Mononuclear cell (primary cell): ENCODE results near the gene TEX14. TPM values are rescaled to one million over a fixed set of nuclear protein-coding genes. Genes with fewer than 3 reads are reported as not detected.
"Not testable (repeated sequence)": the region's sequence is repeated elsewhere in the genome, so short reads cannot be mapped to it uniquely, and the experiment has no call there.

Experiments used
- H3K27me3 ChIP-seq: 2 replicates; pipeline ENCODE4 v1.6.0; 2011; ENCODE audit warnings: low read length, control low read depth; ENCODE audit not compliant: insufficient read depth
- H3K4me1 ChIP-seq: 2 replicates; pipeline ENCODE4 v1.5.1; 2011; ENCODE audit warnings: mild to moderate bottlenecking, low read length, control low read depth; ENCODE audit not compliant: insufficient read depth
- H3K4me3 ChIP-seq: 2 replicates; pipeline ENCODE4 v1.5.1; 2011; ENCODE audit warnings: mild to moderate bottlenecking, low read length, moderate library complexity
- H3K9me3 ChIP-seq: 2 replicates; pipeline ENCODE4 v1.5.1; 2011; ENCODE audit warnings: low read depth, mild to moderate bottlenecking, control low read depth, low read length
- total RNA-seq: library from RNA; depleted of rRNA; stranded (reverse); fragments of >200 nt; gene quantifications from one replicate; pipeline ENCODE4 v1.2.3, GENCODE V29; 2012

TEX14 gene
- total RNA-seq, 1 donor: 0.31 TPM

GRCh38 chr17:58677194-58677880 is 14.5 kb downstream of the TEX14 start:
- no peak overlapping the region for H3K4me3 ChIP-seq
- H3K9me3 ChIP-seq: no peaks in the 10 kb centered on the region
- H3K27me3 ChIP-seq: no peaks in the 10 kb centered on the region
- no peaks in the 10 kb centered on the region for H3K4me1 ChIP-seq

- no peaks in the 10 kb centered on the region for H3K4me1 ChIP-seq
- no peak overlapping the region for H3K4me3 ChIP-seq
- no peaks in the 10 kb centered on the region for H3K27me3 ChIP-seq
- H3K9me3 ChIP-seq: no peaks in the 10 kb centered on the region
These were observed 19.9 kb downstream of the TEX14 start for GRCh38 chr17:58671969-58672368.

- H3K4me1 ChIP-seq: peaks cover 4% of the 10 kb centered on the region
- H3K4me3 ChIP-seq: no peak overlapping the region
- H3K9me3 ChIP-seq: no peaks in the 10 kb centered on the region
- no peaks in the 10 kb centered on the region for H3K27me3 ChIP-seq
These were observed 22.0 kb downstream of the TEX14 start for GRCh38 chr17:58669853-58670252.

GRCh38 chr17:58668598-58668935 is 23.3 kb downstream of the TEX14 start:
- Histone ChIP-seq H3K4me3 (no peak overlapping the region), H3K9me3 (no peaks in the 10 kb centered on the region), H3K27me3 (no peaks in the 10 kb centered on the region), H3K4me1 (peaks cover 4% of the 10 kb centered on the region)

- Histone ChIP-seq H3K9me3 (no peaks in the 10 kb centered on the region), H3K4me1 (peaks cover 4% of the 10 kb centered on the region), H3K27me3 (no peaks in the 10 kb centered on the region), H3K4me3 (no peak overlapping the region)
These were observed 23.8 kb downstream of the TEX14 start for GRCh38 chr17:58667934-58668597.

- H3K4me3 ChIP-seq: peak overlapping the region; percentile 9
- no peaks in the 10 kb centered on the region for H3K9me3 ChIP-seq
- H3K27me3 ChIP-seq: no peaks in the 10 kb centered on the region
- H3K4me1 ChIP-seq: peaks cover 4% of the 10 kb centered on the region
These were observed 25.0 kb downstream of the TEX14 start for GRCh38 chr17:58666858-58667267.

- Histone ChIP-seq H3K9me3 (no peaks in the 10 kb centered on the region), H3K4me1 (peaks cover 4% of the 10 kb centered on the region), H3K27me3 (no peaks in the 10 kb centered on the region), H3K4me3 (no peak overlapping the region)
These were observed 25.6 kb downstream of the TEX14 start for GRCh38 chr17:58665946-58666857.

- H3K4me3 ChIP-seq: no peak overlapping the region
- H3K27me3 ChIP-seq: no peaks in the 10 kb centered on the region
- peaks cover 4% of the 10 kb centered on the region for H3K4me1 ChIP-seq
- no peaks in the 10 kb centered on the region for H3K9me3 ChIP-seq
These were observed 27.5 kb downstream of the TEX14 start for GRCh38 chr17:58664302-58664701.

GRCh38 chr17:58661499-58661898 is 30.3 kb downstream of the TEX14 start:
- no peaks in the 10 kb centered on the region for H3K9me3 ChIP-seq
- no peak overlapping the region for H3K4me3 ChIP-seq
- peaks cover 13% of the 10 kb centered on the region for H3K4me1 ChIP-seq
- no peaks in the 10 kb centered on the region for H3K27me3 ChIP-seq

- Histone ChIP-seq H3K4me1 (peaks cover 11% of the 10 kb centered on the region), H3K27me3 (no peaks in the 10 kb centered on the region), H3K9me3 (no peaks in the 10 kb centered on the region), H3K4me3 (no peak overlapping the region)
These were observed 31.2 kb downstream of the TEX14 start for GRCh38 chr17:58660621-58661020.

- H3K27me3 ChIP-seq, H3K9me3 ChIP-seq: not testable (repeated sequence)
- H3K4me1 ChIP-seq: peaks cover 11% of the 10 kb centered on the region
- H3K4me3 ChIP-seq: peak overlapping the region; percentile 29
These were observed 32.1 kb downstream of the TEX14 start for GRCh38 chr17:58659714-58660084.

GRCh38 chr17:58658804-58659713 is 32.8 kb downstream of the TEX14 start:
- no peaks in the 10 kb centered on the region for H3K27me3 ChIP-seq
- H3K4me1 ChIP-seq: peaks cover 11% of the 10 kb centered on the region
- H3K9me3 ChIP-seq: no peaks in the 10 kb centered on the region
- peak overlapping the region; percentile 29 for H3K4me3 ChIP-seq

GRCh38 chr17:58657962-58658803 is 33.7 kb downstream of the TEX14 start:
- Histone ChIP-seq H3K4me1 (peaks cover 11% of the 10 kb centered on the region), H3K4me3 (peak overlapping the region; percentile 29)
- not testable (repeated sequence) for H3K9me3 ChIP-seq, H3K27me3 ChIP-seq

GRCh38 chr17:58648236-58648635 is 43.6 kb downstream of the TEX14 start:
- no peaks in the 10 kb centered on the region for H3K4me1 ChIP-seq
- no peaks in the 10 kb centered on the region for H3K27me3 ChIP-seq
- no peaks in the 10 kb centered on the region for H3K9me3 ChIP-seq
- no peak overlapping the region for H3K4me3 ChIP-seq
